ENCODE measurements around the gene ZDHHC17.

The ZDHHC17 gene

GRCh38 chr12:76880519-76881023 is 116.7 kb downstream of the ZDHHC17 start:
- no peak for DNase-seq

DNA sequence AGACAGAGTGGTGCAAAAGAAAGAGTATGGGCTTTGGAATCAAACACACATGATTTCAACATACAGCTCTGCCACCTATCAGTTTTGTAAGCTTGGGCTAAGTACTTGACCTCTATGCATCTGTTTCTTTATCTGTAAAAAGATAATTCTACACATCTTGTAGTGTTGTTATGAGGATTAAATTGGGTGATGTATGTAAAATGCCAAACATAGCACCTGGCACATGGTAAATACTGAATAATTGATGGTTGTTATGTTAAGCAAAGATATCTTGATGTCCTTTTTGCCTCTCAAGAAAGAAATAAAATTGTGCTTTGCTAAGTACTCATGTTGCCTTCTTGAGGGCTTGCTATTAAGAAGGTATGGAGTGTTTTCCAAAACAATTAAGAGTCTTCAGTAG is 117.2 kb downstream of the ZDHHC17 start:
- DNase-seq, result no peak

DNA sequence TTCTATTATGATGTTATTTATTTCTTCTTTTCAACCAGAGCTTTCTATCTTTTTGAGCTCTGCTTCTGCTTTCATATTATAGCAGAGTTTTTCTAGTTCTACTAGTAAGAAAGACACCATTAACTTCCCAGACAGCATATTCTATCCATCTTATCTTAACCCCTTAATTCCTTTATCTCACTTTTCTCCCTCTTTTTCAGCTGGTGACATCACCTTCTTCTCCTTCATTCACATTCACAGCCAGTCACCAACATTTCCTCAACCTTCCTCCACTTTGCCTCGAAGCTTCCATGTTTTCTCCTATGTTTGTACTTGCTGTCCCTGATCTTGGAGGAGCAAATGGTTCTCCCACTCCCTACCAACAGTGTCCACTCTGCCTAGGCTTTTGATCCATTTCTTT is 118.5 kb downstream of the ZDHHC17 start:
- no peak for DNase-seq

- DNase-seq, result no peak
These were observed 119.2 kb downstream of the ZDHHC17 start for GRCh38 chr12:76883151-76883550.

GRCh38 chr12:76883811-76884210 is 119.9 kb downstream of the ZDHHC17 start:
- peak; percentile 57 to 66 for DNase-seq

DNA sequence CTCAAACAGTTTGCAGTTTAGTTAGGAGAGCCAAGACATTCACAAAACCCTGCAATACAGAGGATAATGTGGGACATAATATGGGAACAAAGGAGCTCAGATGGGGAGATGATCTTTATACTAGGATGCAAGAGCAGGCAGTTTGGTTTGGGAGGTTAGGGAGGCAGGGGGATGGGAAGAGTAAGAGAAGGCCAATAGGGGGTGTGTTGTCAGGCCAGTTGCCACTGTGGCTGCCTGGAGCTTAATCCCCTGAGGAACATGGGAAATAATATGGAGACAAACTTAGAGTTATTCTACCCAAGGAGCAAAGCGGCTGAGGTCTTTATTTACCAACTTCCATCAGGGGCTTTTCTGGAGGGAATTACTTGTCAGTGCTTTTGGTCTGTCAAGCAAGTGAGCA is 124.9 kb downstream of the ZDHHC17 start:
- no peak for DNase-seq

GRCh38 chr12:76890151-76891143 is 126.5 kb downstream of the ZDHHC17 start:
- DNase-seq, result no peak

GRCh38 chr12:76891609-76892008 is 127.7 kb downstream of the ZDHHC17 start:
- DNase-seq, result no peak

GRCh38 chr12:76895796-76896195 is 131.9 kb downstream of the ZDHHC17 start:
- DNase-seq, result no peak

DNA sequence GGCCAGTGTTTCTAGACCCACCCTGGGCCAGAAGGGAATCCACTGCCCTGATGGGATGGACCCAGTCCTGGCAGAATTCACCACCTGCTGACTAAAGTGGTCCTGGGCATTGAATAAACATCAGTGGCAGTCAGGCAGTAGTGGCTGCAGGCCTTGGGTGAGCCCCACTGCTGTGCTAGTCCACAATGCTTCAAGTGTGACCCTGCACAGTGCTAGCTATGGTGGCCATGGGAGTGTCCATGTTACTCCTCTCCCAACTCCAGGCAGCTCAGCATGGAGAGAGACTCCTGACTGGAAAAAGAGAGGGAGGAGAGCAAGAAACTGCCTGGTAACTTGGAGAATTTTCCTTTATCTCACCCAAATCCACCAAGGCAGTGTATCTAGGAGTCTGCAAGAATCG is 132.4 kb downstream of the ZDHHC17 start:
- no peak for DNase-seq

- DNase-seq, result no peak
These were observed 134.5 kb downstream of the ZDHHC17 start for GRCh38 chr12:76898442-76898841.

DNA sequence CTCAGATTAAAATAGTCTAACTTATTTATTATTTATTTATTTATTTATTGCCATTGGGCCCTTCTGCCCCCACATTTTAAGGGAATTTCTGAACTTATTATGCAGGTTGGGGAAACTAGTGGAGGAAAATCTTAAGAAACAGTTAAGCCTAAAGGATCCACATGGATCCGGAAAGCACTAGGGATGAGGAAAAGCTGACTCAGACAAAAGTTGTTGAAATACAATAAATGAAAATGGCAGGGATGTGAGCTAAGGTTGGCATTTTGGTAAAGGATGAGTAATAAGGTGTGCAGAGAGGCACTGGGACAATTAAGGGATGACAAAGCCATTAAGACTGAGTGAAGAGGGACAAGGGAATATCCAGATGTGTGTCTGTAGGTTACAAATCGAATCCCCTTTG is 135.6 kb downstream of the ZDHHC17 start:
- no peak for DNase-seq

DNA sequence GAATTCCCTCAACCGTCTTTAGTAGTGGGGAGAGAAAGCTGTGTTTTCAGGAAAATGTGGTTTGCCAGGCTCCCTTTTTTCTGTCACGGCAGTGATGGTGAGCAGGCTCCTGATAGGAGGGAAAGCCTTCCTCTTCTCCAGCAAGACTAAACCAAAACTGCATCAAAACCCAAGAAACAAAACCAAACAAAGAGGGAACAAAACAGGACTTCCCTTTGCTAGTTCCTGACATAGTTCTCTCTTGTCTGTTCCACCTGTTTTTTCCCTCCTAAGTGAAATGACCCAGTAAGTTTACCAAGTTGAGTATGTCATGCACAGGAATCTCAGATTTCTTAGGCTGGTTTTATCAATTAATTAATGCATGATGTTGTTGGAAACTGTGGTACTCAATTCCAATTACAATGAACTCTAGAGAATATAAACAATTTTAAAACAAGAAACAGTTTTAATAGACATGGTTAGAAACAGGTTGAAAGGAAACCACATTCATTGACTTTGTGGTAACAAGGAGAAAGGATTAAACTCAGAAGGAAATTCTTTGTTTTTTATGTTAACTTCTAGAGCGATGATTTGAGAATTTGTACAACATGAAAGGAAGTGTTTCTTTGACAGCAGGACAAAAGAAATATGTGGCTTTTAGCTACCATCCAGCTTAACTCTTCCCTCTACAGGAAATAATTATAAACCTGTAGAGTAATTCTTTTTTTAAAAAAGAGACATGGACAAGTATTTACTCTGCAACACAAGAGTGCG is 137.9 kb downstream of the ZDHHC17 start:
- DNase-seq, result no peak
